ENCODE results near the gene CLEC4C.

The CLEC4C gene

DNA sequence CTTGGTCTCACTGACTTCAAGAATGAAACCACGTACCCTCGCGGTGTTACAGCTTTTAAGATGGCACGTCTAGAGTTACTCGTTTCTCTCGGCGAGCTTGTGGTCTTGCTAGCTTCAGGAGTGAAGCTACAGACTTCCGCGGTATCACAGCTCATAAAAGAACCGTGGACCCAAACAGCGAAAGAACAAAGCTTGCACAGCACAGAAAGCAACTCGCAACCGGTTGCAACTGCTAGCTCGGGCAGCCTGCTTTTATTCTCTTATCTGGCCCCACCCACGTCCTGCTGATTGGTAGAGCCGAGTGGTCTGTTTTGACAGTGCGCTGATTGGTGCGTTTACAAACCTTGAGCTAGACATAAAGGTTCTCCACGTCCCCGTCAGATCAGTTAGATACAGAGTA, 4.2 kb upstream of the CLEC4C start:
- Histone ChIP-seq H3K9ac (no peak overlapping the region), H3K79me2 (ENCODE audit: insufficient read depth, low read depth) (no peaks in the 10 kb centered on the region), H3K4me3 (IDR thresholded peaks at IDR 0.05; ENCODE audit: insufficient read depth, low read depth, low read length) (no peak overlapping the region), H4K20me1 (ENCODE audit: insufficient read depth) (no peaks in the 10 kb centered on the region), H3K27ac (no peak overlapping the region), H2AFZ (ENCODE audit: low read depth) (no peak overlapping the region), H3K4me2 (no peak overlapping the region), H3K27me3 (ENCODE audit: insufficient read depth, low read depth) (no peaks in the 10 kb centered on the region), H3K4me1 (ENCODE audit: low read depth, poor library complexity, severe bottlenecking) (no peaks in the 10 kb centered on the region), H3K36me3 (ENCODE audit: insufficient read depth) (no peaks in the 10 kb centered on the region)
- TF ChIP-seq CTCF (conservative IDR thresholded peaks at IDR 0.05; ENCODE audit: low read depth, low read length): no peak

GRCh38 chr12:7750350-7750749, 3.2 kb upstream of the CLEC4C start:
- H3K79me2 ChIP-seq (ENCODE audit: insufficient read depth, low read depth): no peaks in the 10 kb centered on the region
- H3K27ac ChIP-seq: no peak overlapping the region
- no peaks in the 10 kb centered on the region for H4K20me1 ChIP-seq (ENCODE audit: insufficient read depth)
- no peak overlapping the region for H3K4me2 ChIP-seq
- H3K36me3 ChIP-seq (ENCODE audit: insufficient read depth): no peaks in the 10 kb centered on the region
- no peak overlapping the region for H2AFZ ChIP-seq (ENCODE audit: low read depth)
- no peaks in the 10 kb centered on the region for H3K4me1 ChIP-seq (ENCODE audit: low read depth, poor library complexity, severe bottlenecking)
- no peak overlapping the region for H3K4me3 ChIP-seq (IDR thresholded peaks at IDR 0.05; ENCODE audit: insufficient read depth, low read depth, low read length)
- H3K9ac ChIP-seq: no peak overlapping the region
- no peaks in the 10 kb centered on the region for H3K27me3 ChIP-seq (ENCODE audit: insufficient read depth, low read depth)
- no peak for TF ChIP-seq CTCF (conservative IDR thresholded peaks at IDR 0.05; ENCODE audit: low read depth, low read length)

DNA sequence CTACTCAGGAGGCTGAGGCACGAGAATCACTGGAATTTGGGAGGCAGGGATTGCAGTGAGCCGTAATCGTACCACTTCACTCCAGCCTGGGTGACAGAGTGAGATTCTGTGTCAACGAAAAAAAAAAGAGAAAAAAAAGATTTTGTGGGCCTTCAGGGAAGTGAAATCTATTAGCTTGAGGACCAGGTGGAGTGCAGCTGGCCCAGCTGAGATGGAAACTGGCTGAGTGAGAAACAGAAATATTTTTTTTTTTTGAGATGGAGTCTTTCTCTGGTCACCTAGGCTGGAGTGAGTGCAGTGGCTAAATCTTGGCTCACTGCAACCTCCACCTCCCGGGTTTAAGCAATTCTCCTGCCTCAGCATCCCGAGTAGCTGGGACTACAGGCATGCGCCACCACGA, 2.3 kb upstream of the CLEC4C start:
- Histone ChIP-seq H3K27ac (no peak overlapping the region), H4K20me1 (ENCODE audit: insufficient read depth) (no peaks in the 10 kb centered on the region), H2AFZ (ENCODE audit: low read depth) (no peak overlapping the region), H3K4me2 (no peak overlapping the region), H3K79me2 (ENCODE audit: insufficient read depth, low read depth) (no peaks in the 10 kb centered on the region), H3K9ac (no peak overlapping the region), H3K4me1 (ENCODE audit: low read depth, poor library complexity, severe bottlenecking) (no peaks in the 10 kb centered on the region), H3K36me3 (ENCODE audit: insufficient read depth) (no peaks in the 10 kb centered on the region), H3K27me3 (ENCODE audit: insufficient read depth, low read depth) (no peaks in the 10 kb centered on the region), H3K4me3 (IDR thresholded peaks at IDR 0.05; ENCODE audit: insufficient read depth, low read depth, low read length) (no peak overlapping the region)
- TF ChIP-seq CTCF (conservative IDR thresholded peaks at IDR 0.05; ENCODE audit: low read depth, low read length): no peak

DNA sequence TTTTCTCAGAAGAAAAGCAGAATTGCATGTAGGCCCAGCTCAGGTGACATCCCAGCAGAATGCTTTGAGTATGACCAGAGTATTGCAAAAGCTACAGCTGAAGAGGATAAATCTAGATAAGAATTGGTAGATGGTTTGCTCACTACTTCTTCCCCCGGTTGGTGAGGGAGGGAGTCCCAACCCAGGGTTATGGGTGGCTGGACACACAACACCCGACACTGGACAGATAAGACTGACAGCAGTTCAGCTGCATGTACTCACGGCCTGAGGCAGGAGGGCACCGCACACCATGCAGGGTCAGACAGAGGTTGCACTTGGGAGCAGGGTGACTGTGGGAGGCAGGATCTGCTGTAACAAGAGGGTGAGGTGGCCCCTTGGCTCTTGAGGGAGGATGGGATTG, 1.7 kb upstream of the CLEC4C start:
- no peak overlapping the region for H3K27ac ChIP-seq
- H3K27me3 ChIP-seq (ENCODE audit: insufficient read depth, low read depth): no peaks in the 10 kb centered on the region
- H4K20me1 ChIP-seq (ENCODE audit: insufficient read depth): no peaks in the 10 kb centered on the region
- no peaks in the 10 kb centered on the region for H3K36me3 ChIP-seq (ENCODE audit: insufficient read depth)
- no peak overlapping the region for H2AFZ ChIP-seq (ENCODE audit: low read depth)
- H3K9ac ChIP-seq: no peak overlapping the region
- no peak overlapping the region for H3K4me2 ChIP-seq
- H3K79me2 ChIP-seq (ENCODE audit: insufficient read depth, low read depth): no peaks in the 10 kb centered on the region
- no peak overlapping the region for H3K4me3 ChIP-seq (IDR thresholded peaks at IDR 0.05; ENCODE audit: insufficient read depth, low read depth, low read length)
- TF ChIP-seq CTCF (conservative IDR thresholded peaks at IDR 0.05; ENCODE audit: low read depth, low read length): no peak
- no peaks in the 10 kb centered on the region for H3K4me1 ChIP-seq (ENCODE audit: low read depth, poor library complexity, severe bottlenecking)

GRCh38 chr12:7732993-7733392, 14.2 kb downstream of the CLEC4C start:
- Histone ChIP-seq H3K9ac (no peak overlapping the region), H3K4me2 (no peak overlapping the region), H3K27ac (no peak overlapping the region), H3K36me3 (ENCODE audit: insufficient read depth) (no peaks in the 10 kb centered on the region), H4K20me1 (ENCODE audit: insufficient read depth) (no peaks in the 10 kb centered on the region), H3K4me1 (ENCODE audit: low read depth, poor library complexity, severe bottlenecking) (no peaks in the 10 kb centered on the region), H3K27me3 (ENCODE audit: insufficient read depth, low read depth) (no peaks in the 10 kb centered on the region), H3K4me3 (IDR thresholded peaks at IDR 0.05; ENCODE audit: insufficient read depth, low read depth, low read length) (no peak overlapping the region), H2AFZ (ENCODE audit: low read depth) (no peak overlapping the region), H3K79me2 (ENCODE audit: insufficient read depth, low read depth) (no peaks in the 10 kb centered on the region)
- no peak for TF ChIP-seq CTCF (conservative IDR thresholded peaks at IDR 0.05; ENCODE audit: low read depth, low read length)

Data from KMS-11 (cell line).